Neuron (in vitro differentiated cells): ENCODE results near the gene RETN.

Experiments used
- H2AFZ ChIP-seq: one replicate; pipeline ENCODE4 v1.6.1; 2013; ENCODE audit warnings: low read depth, mild to moderate bottlenecking, inconsistent platforms, low read length, moderate library complexity
- H3K27me3 ChIP-seq: one replicate; pipeline ENCODE4 v1.6.1; 2013; ENCODE audit warnings: low read length; ENCODE audit not compliant: insufficient read depth
- H3K36me3 ChIP-seq: one replicate; pipeline ENCODE4 v1.6.1; 2013; ENCODE audit warnings: low read length; ENCODE audit not compliant: insufficient read depth
- H3K4me1 ChIP-seq: one replicate; pipeline ENCODE4 v1.6.1; 2013; ENCODE audit warnings: low read length; ENCODE audit not compliant: insufficient read depth
- H3K4me3 ChIP-seq: 2 replicates; pipeline ENCODE4 v1.5.1; 2013; ENCODE audit warnings: mild to moderate bottlenecking, low read length, moderate library complexity
- H3K9me3 ChIP-seq: one replicate; pipeline ENCODE4 v1.6.1; 2013; ENCODE audit warnings: low read length

RETN gene

GRCh38 chr19:7704280-7705060 lies 35.6 kb downstream of the RETN start:
- no peak overlapping the region for H3K4me3 ChIP-seq
- H2AFZ ChIP-seq, result no peak overlapping the region
- H3K4me1 ChIP-seq, result no peaks in the 10 kb centered on the region
- H3K9me3 ChIP-seq, result peaks cover 1% of the 10 kb centered on the region
- peaks cover 4% of the 10 kb centered on the region for H3K27me3 ChIP-seq
- no peaks in the 10 kb centered on the region for H3K36me3 ChIP-seq

- Histone ChIP-seq H2AFZ (no peak overlapping the region), H3K36me3 (no peaks in the 10 kb centered on the region), H3K4me1 (no peaks in the 10 kb centered on the region), H3K27me3 (peaks cover 4% of the 10 kb centered on the region), H3K4me3 (no peak overlapping the region), H3K9me3 (peaks cover 1% of the 10 kb centered on the region)
These were observed 36.7 kb downstream of the RETN start for GRCh38 chr19:7705387-7706187.

GRCh38 chr19:7706188-7706954 lies 37.5 kb downstream of the RETN start:
- Histone ChIP-seq H2AFZ (no peak overlapping the region), H3K27me3 (peaks cover 4% of the 10 kb centered on the region), H3K4me1 (no peaks in the 10 kb centered on the region), H3K36me3 (no peaks in the 10 kb centered on the region), H3K9me3 (peaks cover 1% of the 10 kb centered on the region), H3K4me3 (no peak overlapping the region)

GRCh38 chr19:7706955-7707456 lies 38.2 kb downstream of the RETN start:
- H3K9me3 ChIP-seq, result peaks cover 1% of the 10 kb centered on the region
- no peak overlapping the region for H2AFZ ChIP-seq
- no peak overlapping the region for H3K4me3 ChIP-seq
- H3K27me3 ChIP-seq, result peaks cover 4% of the 10 kb centered on the region
- H3K4me1 ChIP-seq, result no peaks in the 10 kb centered on the region
- H3K36me3 ChIP-seq, result no peaks in the 10 kb centered on the region

- H3K27me3 ChIP-seq, result peaks cover 4% of the 10 kb centered on the region
- no peak overlapping the region for H2AFZ ChIP-seq
- H3K9me3 ChIP-seq, result no peaks in the 10 kb centered on the region
- no peak overlapping the region for H3K4me3 ChIP-seq
- no peaks in the 10 kb centered on the region for H3K4me1 ChIP-seq
- no peaks in the 10 kb centered on the region for H3K36me3 ChIP-seq
These were observed 41.1 kb downstream of the RETN start for GRCh38 chr19:7709932-7710460.

GRCh38 chr19:7710616-7711015 lies 41.8 kb downstream of the RETN start:
- no peaks in the 10 kb centered on the region for H3K9me3 ChIP-seq
- no peaks in the 10 kb centered on the region for H3K4me1 ChIP-seq
- H3K4me3 ChIP-seq, result no peak overlapping the region
- peaks cover 4% of the 10 kb centered on the region for H3K27me3 ChIP-seq
- H3K36me3 ChIP-seq, result no peaks in the 10 kb centered on the region
- H2AFZ ChIP-seq, result no peak overlapping the region

- H2AFZ ChIP-seq, result no peak overlapping the region
- no peak overlapping the region for H3K4me3 ChIP-seq
- H3K9me3 ChIP-seq, result peaks cover 1% of the 10 kb centered on the region
- no peaks in the 10 kb centered on the region for H3K36me3 ChIP-seq
- no peaks in the 10 kb centered on the region for H3K4me1 ChIP-seq
- no peaks in the 10 kb centered on the region for H3K27me3 ChIP-seq
These were observed 46.8 kb downstream of the RETN start for GRCh38 chr19:7715671-7716070.

GRCh38 chr19:7716762-7717161 lies 47.9 kb downstream of the RETN start:
- H3K36me3 ChIP-seq, result no peaks in the 10 kb centered on the region
- H3K4me3 ChIP-seq, result no peak overlapping the region
- no peaks in the 10 kb centered on the region for H3K4me1 ChIP-seq
- peaks cover 1% of the 10 kb centered on the region for H3K9me3 ChIP-seq
- no peaks in the 10 kb centered on the region for H3K27me3 ChIP-seq
- no peak overlapping the region for H2AFZ ChIP-seq

GRCh38 chr19:7718668-7719067 lies 49.8 kb downstream of the RETN start:
- Histone ChIP-seq H3K9me3 (peaks cover 1% of the 10 kb centered on the region), H3K27me3 (peaks cover 4% of the 10 kb centered on the region)

More at GRCh38 chr19:7718668-7719067, 49.8 kb downstream of the RETN start:
- no peaks in the 10 kb centered on the region for H3K36me3 ChIP-seq
- no peak overlapping the region for H2AFZ ChIP-seq
- no peak overlapping the region for H3K4me3 ChIP-seq
- H3K4me1 ChIP-seq, result no peaks in the 10 kb centered on the region
